Fibroblast of lung (primary cell): ENCODE measurements around the gene PRKCG. TPM values are rescaled to one million over a fixed set of nuclear protein-coding genes. Genes with fewer than 3 reads are reported as not detected.

Experiments used
- DNase-seq, 2 donors: peaks; one replicate each; pipeline versions ENCODE4 v3.0.0 to v3.0.0-alpha.2; 2010; ENCODE audit warnings: low read depth in 2 of 2
- H2AFZ ChIP-seq: 2 replicates; pipeline ENCODE4 v1.5.1; 2012; ENCODE audit warnings: low read length, control low read depth, inconsistent platforms
- H3K27ac ChIP-seq: 2 replicates; pipeline ENCODE4 v1.5.1; 2011; ENCODE audit warnings: low read length, control low read depth; ENCODE audit not compliant: insufficient read depth
- H3K27me3 ChIP-seq: 2 replicates; pipeline ENCODE4 v1.5.1; 2011; ENCODE audit warnings: mild to moderate bottlenecking, low read length; ENCODE audit not compliant: control insufficient read depth, insufficient read depth
- H3K36me3 ChIP-seq: 2 replicates; pipeline ENCODE4 v1.5.1; 2011; ENCODE audit warnings: low read length; ENCODE audit not compliant: control insufficient read depth, insufficient read depth
- H3K4me1 ChIP-seq: 2 replicates; pipeline ENCODE4 v1.5.1; 2011; ENCODE audit warnings: low read length; ENCODE audit not compliant: control insufficient read depth, insufficient read depth; ENCODE audit errors: extremely low read depth
- H3K4me2 ChIP-seq: 2 replicates; pipeline ENCODE4 v1.5.1; 2011; ENCODE audit warnings: low read length, control low read depth; ENCODE audit not compliant: insufficient read depth; ENCODE audit errors: extremely low read depth
- H3K4me3 ChIP-seq, 4 experiments: fragments of 200-600 bp in 1 of 4; sonication (generic) in 1 of 4; replicated peaks in 1 of 4; 2 replicates each; pipeline ENCODE4 v1.5.1; 2011 to 2016; ENCODE audit warnings: low read length in 4 of 4, low read depth in 3 of 4, mild to moderate bottlenecking in 3 of 4, control low read depth in 2 of 4, inconsistent platforms in 1 of 4, mixed read lengths in 1 of 4; ENCODE audit not compliant: insufficient read depth in 1 of 4; ENCODE audit errors: control extremely low read depth in 1 of 4
- H3K79me2 ChIP-seq: 2 replicates; pipeline ENCODE4 v1.5.1; 2012; ENCODE audit warnings: mild to moderate bottlenecking, low read length, inconsistent platforms; ENCODE audit not compliant: control insufficient read depth, insufficient read depth
- H3K9ac ChIP-seq: 2 replicates; pipeline ENCODE4 v1.5.1; 2011; ENCODE audit warnings: mild to moderate bottlenecking, low read length, control low read depth; ENCODE audit not compliant: insufficient read depth
- H3K9me3 ChIP-seq: 2 replicates; pipeline ENCODE4 v1.5.1; 2012; ENCODE audit warnings: low read depth, low read length; ENCODE audit not compliant: control insufficient read depth, insufficient read depth
- H4K20me1 ChIP-seq: 2 replicates; pipeline ENCODE4 v1.5.1; 2011; ENCODE audit warnings: low read length; ENCODE audit not compliant: control insufficient read depth, insufficient read depth; ENCODE audit errors: extremely low read depth
- EZH2 ChIP-seq: IDR thresholded peaks from 2 replicates; pipeline ENCODE4 v1.5.1; 2012; ENCODE audit warnings: low read length, control low read depth, mild to moderate bottlenecking; ENCODE audit errors: missing control alignments
- polyA plus RNA-seq, 2 donors: library from polyadenylated mRNA; depleted of rRNA in 1 of 2; stranded (reverse) in 1 of 2; unstranded in 1 of 2; fragments of >200 nt; gene quantifications; 2 replicates each; pipeline ENCODE4 v1.2.1, GENCODE V29; 2011 to 2012; ENCODE audit warnings: missing spikeins in 1 of 2
- total RNA-seq: library from RNA; depleted of rRNA; stranded (reverse); fragments of >200 nt; gene quantifications from 2 replicates; pipeline ENCODE4 v1.2.1, GENCODE V29; 2014
- TF ChIP-seq, protein P1 (sequence below), 2 donors: IDR thresholded peaks in 1 of 2; conservative IDR thresholded peaks in 1 of 2; 1 replicate in 1 of 2; 2 replicates in 1 of 2; pipeline ENCODE4 v1.5.1; 2011 to 2012; ENCODE audit warnings: low read length in 2 of 2, control low read depth in 1 of 2, inconsistent platforms in 1 of 2, low read depth in 1 of 2, mild to moderate bottlenecking in 1 of 2

The PRKCG gene
- total and polyA plus RNA-seq, 2 donors (not counting 1 experiment from before 2014, with no cell fraction given): not detected

DNA sequence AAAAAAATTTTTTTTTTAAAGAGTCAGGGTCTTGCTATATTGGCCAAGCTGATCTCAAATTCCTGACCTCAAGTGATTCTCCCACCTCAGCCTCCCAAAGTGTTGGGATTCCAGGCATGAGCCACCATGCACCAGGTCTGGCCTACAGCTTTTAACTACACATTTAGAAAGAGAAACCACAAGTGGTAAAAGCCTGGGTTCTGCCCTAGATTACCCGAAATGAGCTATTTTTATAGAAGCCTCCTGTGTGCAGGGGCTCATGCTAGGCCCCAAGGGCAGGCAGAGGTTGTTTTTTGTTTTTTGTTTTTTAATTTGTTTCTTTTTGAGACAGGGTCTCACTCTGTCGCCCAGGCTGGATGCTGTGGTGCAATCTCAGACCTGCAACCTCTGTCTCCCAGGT, 28.3 kb upstream of the PRKCG start:
- H3K4me3 ChIP-seq: no peak overlapping the region
- peaks cover 2% of the 10 kb centered on the region for H3K4me1 ChIP-seq
- no peak overlapping the region for H3K9ac ChIP-seq
- H3K4me2 ChIP-seq: no peak overlapping the region
- H3K27ac ChIP-seq: no peak overlapping the region
- no peaks in the 10 kb centered on the region for H3K27me3 ChIP-seq
- no peak for DNase-seq
- H4K20me1 ChIP-seq: no peaks in the 10 kb centered on the region
- no peaks in the 10 kb centered on the region for H3K79me2 ChIP-seq
- no peak for TF ChIP-seq EZH2
- TF ChIP-seq, protein P1, sequence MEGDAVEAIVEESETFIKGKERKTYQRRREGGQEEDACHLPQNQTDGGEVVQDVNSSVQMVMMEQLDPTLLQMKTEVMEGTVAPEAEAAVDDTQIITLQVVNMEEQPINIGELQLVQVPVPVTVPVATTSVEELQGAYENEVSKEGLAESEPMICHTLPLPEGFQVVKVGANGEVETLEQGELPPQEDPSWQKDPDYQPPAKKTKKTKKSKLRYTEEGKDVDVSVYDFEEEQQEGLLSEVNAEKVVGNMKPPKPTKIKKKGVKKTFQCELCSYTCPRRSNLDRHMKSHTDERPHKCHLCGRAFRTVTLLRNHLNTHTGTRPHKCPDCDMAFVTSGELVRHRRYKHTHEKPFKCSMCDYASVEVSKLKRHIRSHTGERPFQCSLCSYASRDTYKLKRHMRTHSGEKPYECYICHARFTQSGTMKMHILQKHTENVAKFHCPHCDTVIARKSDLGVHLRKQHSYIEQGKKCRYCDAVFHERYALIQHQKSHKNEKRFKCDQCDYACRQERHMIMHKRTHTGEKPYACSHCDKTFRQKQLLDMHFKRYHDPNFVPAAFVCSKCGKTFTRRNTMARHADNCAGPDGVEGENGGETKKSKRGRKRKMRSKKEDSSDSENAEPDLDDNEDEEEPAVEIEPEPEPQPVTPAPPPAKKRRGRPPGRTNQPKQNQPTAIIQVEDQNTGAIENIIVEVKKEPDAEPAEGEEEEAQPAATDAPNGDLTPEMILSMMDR (conservative IDR thresholded peaks at IDR 0.05 in 1 of 2, IDR thresholded peaks at IDR 0.05 in 1 of 2; ENCODE audit: low read depth in 1 of 2, low read length in 2 of 2): no peak
- H2AFZ ChIP-seq: no peak overlapping the region
- H3K9me3 ChIP-seq: no peaks in the 10 kb centered on the region
- H3K36me3 ChIP-seq: no peaks in the 10 kb centered on the region

DNA sequence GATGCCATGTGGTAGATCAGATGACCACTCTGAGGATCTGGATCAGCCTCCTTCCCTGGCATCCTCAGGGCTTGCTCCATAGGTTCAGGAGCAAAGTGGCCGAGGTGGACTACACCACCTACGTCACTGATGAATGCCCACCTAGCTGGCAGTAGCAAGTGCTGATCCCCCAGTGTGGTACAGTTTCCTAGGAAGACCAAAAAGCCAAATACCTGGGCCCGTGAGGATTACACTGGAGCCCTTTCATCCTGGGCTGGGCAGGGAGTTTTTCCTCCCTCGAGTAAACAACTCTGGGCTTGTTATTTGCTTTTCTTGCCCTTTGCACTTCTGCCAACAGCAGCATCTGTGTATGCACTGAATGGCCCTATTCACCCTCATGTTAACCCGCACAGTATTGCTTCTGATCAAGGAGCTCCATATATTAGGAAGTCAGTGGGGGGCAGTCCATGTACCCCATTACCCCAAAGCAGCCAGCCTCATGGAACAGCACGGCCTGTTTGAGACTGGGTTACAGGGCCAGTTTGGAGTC, 17.6 kb upstream of the PRKCG start:
- H3K27me3 ChIP-seq: no peaks in the 10 kb centered on the region
- no peaks in the 10 kb centered on the region for H3K9me3 ChIP-seq
- no peaks in the 10 kb centered on the region for H4K20me1 ChIP-seq
- H3K36me3 ChIP-seq: no peaks in the 10 kb centered on the region
- peaks cover 5% of the 10 kb centered on the region for H3K4me1 ChIP-seq
- H3K9ac ChIP-seq: no peak overlapping the region
- no peak overlapping the region for H3K4me2 ChIP-seq
- no peak overlapping the region for H3K27ac ChIP-seq
- no peak overlapping the region for H3K4me3 ChIP-seq
- H2AFZ ChIP-seq: no peak overlapping the region
- TF ChIP-seq EZH2: no peak
- TF ChIP-seq, protein P1 (conservative IDR thresholded peaks at IDR 0.05 in 1 of 2, IDR thresholded peaks at IDR 0.05 in 1 of 2; ENCODE audit: low read depth in 1 of 2, low read length in 2 of 2): no peak
- H3K79me2 ChIP-seq: peaks cover 9% of the 10 kb centered on the region
- DNase-seq: no peak

DNA sequence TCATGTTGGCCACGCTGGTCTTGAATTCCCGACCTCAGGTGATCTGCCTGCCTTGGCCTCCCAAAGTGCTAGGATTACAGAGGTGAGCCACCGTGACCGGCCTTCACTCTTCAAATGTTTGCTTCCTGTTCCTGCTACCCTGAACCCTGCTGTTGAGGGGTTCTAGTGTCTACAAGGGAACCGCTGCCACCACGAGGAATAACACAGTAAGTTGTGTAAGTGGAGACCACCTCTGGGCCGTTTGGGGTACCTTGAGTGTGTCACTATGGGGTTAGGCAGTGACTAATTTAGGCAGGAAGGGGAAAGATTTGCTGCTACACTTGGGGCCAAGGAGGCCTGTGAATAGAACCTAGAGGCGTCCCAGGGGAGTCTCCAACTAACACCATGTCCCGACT, 16.5 kb upstream of the PRKCG start:
- H2AFZ ChIP-seq: peak overlapping the region; percentile 42
- DNase-seq: no peak
- no peaks in the 10 kb centered on the region for H4K20me1 ChIP-seq
- peaks cover 5% of the 10 kb centered on the region for H3K4me1 ChIP-seq
- H3K9me3 ChIP-seq: no peaks in the 10 kb centered on the region
- peak overlapping the region; percentile 100 for H3K27ac ChIP-seq
- peak overlapping the region in 3 of 4 experiments; percentile 31 to 60 (median 50) for H3K4me3 ChIP-seq
- TF ChIP-seq, protein P1 (conservative IDR thresholded peaks at IDR 0.05 in 1 of 2, IDR thresholded peaks at IDR 0.05 in 1 of 2; ENCODE audit: low read depth in 1 of 2, low read length in 2 of 2): no peak
- no peak for TF ChIP-seq EZH2
- H3K27me3 ChIP-seq: no peaks in the 10 kb centered on the region
- H3K79me2 ChIP-seq: peaks cover 13% of the 10 kb centered on the region
- H3K4me2 ChIP-seq: peak overlapping the region; percentile 93
- H3K9ac ChIP-seq: no peak overlapping the region
- H3K36me3 ChIP-seq: peaks cover 2% of the 10 kb centered on the region
